IMR-90 (cell line): ENCODE results near the gene CERK. TPM values are rescaled to one million over a fixed set of nuclear protein-coding genes. Genes with fewer than 3 reads are reported as not detected.

Experiments used
- ATAC-seq: fragments of 200-7000 bp; cut with Tn5 transposase; 2 replicates; pipeline ENCODE4 v1.9.1; 2020; ENCODE audit warnings: low read depth, mild to moderate bottlenecking, moderate library complexity
- BruUV-seq: library from RNA; stranded (reverse); fragments of 400-500 nt; replicated peaks from 2 replicates; lab custom pipeline; 2021; lab: Mats Ljungman, UMichigan
- CTCF ChIA-PET: fragments of 300-600 bp; formaldehyde crosslinking; extraction: SDS; loops from one replicate; lab custom pipeline; 2021; ENCODE audit warnings: antibody characterized with exemption; lab: Yijun Ruan, JAX
- POLR2A ChIA-PET: fragments of 300-600 bp; sonication (Branson Sonifier 250); formaldehyde crosslinking; loops from one replicate; lab custom pipeline; 2022; ENCODE audit warnings: antibody characterized with exemption; ENCODE audit not compliant: unreplicated experiment; lab: Charles Lee
- DNase-seq: peaks from one replicate; pipeline ENCODE4 v3.0.0; 2013
- H2AFZ ChIP-seq: replicated peaks from 2 replicates; pipeline ENCODE3; 2013; ENCODE audit warnings: low read length, mild to moderate bottlenecking; ENCODE audit not compliant: poor library complexity
- H2AK5ac ChIP-seq: 2 replicates; pipeline ENCODE4 v1.6.1; 2013; ENCODE audit warnings: low read depth, low read length, inconsistent platforms
- H2AK9ac ChIP-seq: replicated peaks from 2 replicates; pipeline ENCODE3; 2013; ENCODE audit warnings: mild to moderate bottlenecking, low read depth, low read length, moderate library complexity; ENCODE audit not compliant: poor library complexity
- H2BK120ac ChIP-seq: 2 replicates; pipeline ENCODE4 v1.6.1; 2013; ENCODE audit warnings: low read depth, low read length, inconsistent platforms
- H2BK15ac ChIP-seq: 3 replicates; pipeline ENCODE4 v1.6.1; 2013; ENCODE audit warnings: low read depth, low read length, inconsistent platforms
- H2BK20ac ChIP-seq: 2 replicates; pipeline ENCODE4 v1.6.1; 2013; ENCODE audit warnings: low read depth, mild to moderate bottlenecking, inconsistent platforms, low read length, moderate library complexity
- H2BK5ac ChIP-seq: 2 replicates; pipeline ENCODE4 v1.6.1; 2013; ENCODE audit warnings: mild to moderate bottlenecking, low read depth, low read length, inconsistent platforms; ENCODE audit not compliant: poor library complexity, severe bottlenecking
- H3K14ac ChIP-seq: replicated peaks from 2 replicates; pipeline ENCODE4 v1.6.1; 2013; ENCODE audit warnings: low read depth, low read length, inconsistent platforms
- H3K18ac ChIP-seq: 2 replicates; pipeline ENCODE4 v1.6.1; 2013; ENCODE audit warnings: low read depth, low read length, control low read depth
- H3K23ac ChIP-seq: 2 replicates; pipeline ENCODE4 v1.6.1; 2013; ENCODE audit warnings: low read depth, low read length, inconsistent platforms
- H3K27ac ChIP-seq: 2 replicates; pipeline ENCODE4 v1.5.1; 2013; ENCODE audit warnings: mild to moderate bottlenecking, control low read depth, low read length; ENCODE audit not compliant: insufficient read depth
- H3K27me3 ChIP-seq: 2 replicates; pipeline ENCODE4 v1.6.1; 2013; ENCODE audit warnings: low read length; ENCODE audit not compliant: control insufficient read depth, insufficient read depth
- H3K36me3 ChIP-seq: 2 replicates; pipeline ENCODE4 v1.6.1; 2013; ENCODE audit warnings: low read length, mixed read lengths; ENCODE audit not compliant: control insufficient read depth, insufficient read depth
- H3K4ac ChIP-seq: 2 replicates; pipeline ENCODE4 v1.6.1; 2013; ENCODE audit warnings: low read depth, low read length, inconsistent platforms
- H3K4me1 ChIP-seq: 2 replicates; pipeline ENCODE4 v1.6.1; 2013; ENCODE audit warnings: low read length, mixed read lengths; ENCODE audit not compliant: control insufficient read depth, insufficient read depth
- H3K4me2 ChIP-seq: 2 replicates; pipeline ENCODE4 v1.6.1; 2013; ENCODE audit warnings: low read depth, mild to moderate bottlenecking, control low read depth, low read length, moderate library complexity
- H3K4me3 ChIP-seq: 2 replicates; pipeline ENCODE4 v1.5.1; 2013; ENCODE audit warnings: low read depth, mild to moderate bottlenecking, control low read depth, low read length, moderate library complexity; ENCODE audit not compliant: insufficient read depth
- H3K56ac ChIP-seq: 2 replicates; pipeline ENCODE4 v1.6.1; 2013; ENCODE audit warnings: low read length, inconsistent platforms; ENCODE audit not compliant: insufficient read depth; ENCODE audit errors: extremely low read depth
- H3K79me1 ChIP-seq, 2 experiments: 2 replicates each; pipeline ENCODE4 v1.6.1; 2013; ENCODE audit warnings: low read length in 2 of 2, inconsistent platforms in 1 of 2, low read depth in 1 of 2
- H3K9ac ChIP-seq: 2 replicates; pipeline ENCODE4 v1.6.1; 2013; ENCODE audit warnings: low read depth, low read length, control low read depth
- H3K9me1 ChIP-seq: 2 replicates; pipeline ENCODE4 v1.6.1; 2013; ENCODE audit warnings: low read length, inconsistent platforms; ENCODE audit not compliant: insufficient read depth
- H3K9me3 ChIP-seq: 2 replicates; pipeline ENCODE4 v1.6.1; 2013; ENCODE audit warnings: low read length; ENCODE audit not compliant: control insufficient read depth, insufficient read depth
- H4K20me1 ChIP-seq: 2 replicates; pipeline ENCODE4 v1.6.1; 2013; ENCODE audit warnings: low read length, inconsistent platforms; ENCODE audit not compliant: insufficient read depth
- H4K5ac ChIP-seq: 2 replicates; pipeline ENCODE4 v1.6.1; 2013; ENCODE audit warnings: mild to moderate bottlenecking, low read depth, low read length, control low read depth
- H4K8ac ChIP-seq, 2 experiments: 2 replicates each; pipeline ENCODE4 v1.6.1; 2013; ENCODE audit warnings: low read depth in 2 of 2, low read length in 2 of 2, control low read depth in 1 of 2, inconsistent platforms in 1 of 2
- H4K91ac ChIP-seq: 2 replicates; pipeline ENCODE4 v1.6.1; 2013; ENCODE audit warnings: low read depth, low read length, inconsistent platforms; ENCODE audit not compliant: insufficient read depth
- BHLHE40 ChIP-seq: fragments of 150-350 bp; IDR thresholded peaks from 2 replicates; pipeline ENCODE4 v1.6.1; 2016; ENCODE audit warnings: mild to moderate bottlenecking, low read depth, low read length
- CEBPB ChIP-seq: IDR thresholded peaks from 2 replicates; pipeline ENCODE4 v1.6.1; 2012; ENCODE audit warnings: low read depth, low read length, improper control_type of control experiment
- CHD1 ChIP-seq: IDR thresholded peaks from 2 replicates; pipeline ENCODE4 v1.6.1; 2012; ENCODE audit warnings: low read depth, low read length, improper control_type of control experiment
- FOS ChIP-seq: fragments of 150-350 bp; IDR thresholded peaks from 2 replicates; pipeline ENCODE4 v1.6.1; 2016; ENCODE audit warnings: low read depth, low read length
- MAFK ChIP-seq: IDR thresholded peaks from 2 replicates; pipeline ENCODE4 v1.6.1; 2012; ENCODE audit warnings: low read depth, low read length, improper control_type of control experiment
- MAZ ChIP-seq: IDR thresholded peaks from 2 replicates; pipeline ENCODE4 v1.6.1; 2012; ENCODE audit warnings: low read depth, mild to moderate bottlenecking, low read length, improper control_type of control experiment, moderate library complexity, borderline replicate concordance
- MXI1 ChIP-seq: IDR thresholded peaks from 2 replicates; pipeline ENCODE4 v1.6.1; 2012; ENCODE audit warnings: low read depth, mild to moderate bottlenecking, low read length, moderate library complexity, borderline replicate concordance
- NFE2L2 ChIP-seq: fragments of 150-350 bp; IDR thresholded peaks from 2 replicates; pipeline ENCODE4 v1.6.1; 2016; ENCODE audit warnings: low read depth, mild to moderate bottlenecking, low read length
- POLR2A ChIP-seq: IDR thresholded peaks from 2 replicates; pipeline ENCODE4 v1.6.1; 2012; ENCODE audit warnings: mild to moderate bottlenecking, low read depth, low read length
- RAD21 ChIP-seq: IDR thresholded peaks from 2 replicates; pipeline ENCODE4 v1.6.1; 2012; ENCODE audit warnings: low read length, improper control_type of control experiment
- RCOR1 ChIP-seq: IDR thresholded peaks from 2 replicates; pipeline ENCODE4 v1.6.1; 2012; ENCODE audit warnings: mild to moderate bottlenecking, low read length, improper control_type of control experiment; ENCODE audit not compliant: insufficient replicate concordance
- RFX5 ChIP-seq: IDR thresholded peaks from 2 replicates; pipeline ENCODE4 v1.8.0; 2012; ENCODE audit warnings: low read depth, mild to moderate bottlenecking, low read length, moderate library complexity
- SMC3 ChIP-seq: fragments of 150-350 bp; IDR thresholded peaks from 2 replicates; pipeline ENCODE4 v1.6.1; 2016; ENCODE audit warnings: low read depth, mild to moderate bottlenecking, antibody characterized with exemption, low read length, moderate library complexity
- USF2 ChIP-seq: fragments of 150-350 bp; IDR thresholded peaks from 2 replicates; pipeline ENCODE4 v1.6.1; 2017; ENCODE audit warnings: mild to moderate bottlenecking, antibody characterized with exemption, low read length, low read depth
- WGBS, 2 experiments: methylation state at CpG; one replicate each; pipeline versions ENCODE4 v1.1.5 to v1.1.7; 2013; ENCODE audit warnings: missing lambda C conversion rate in 2 of 2; ENCODE audit not compliant: insufficient read length in 1 of 2; ENCODE audit errors: extremely low coverage in 2 of 2; 5-methylcytosine and 5-hydroxymethylcytosine counted together
- dilution Hi-C: fragments of 300-500 bp; cut with HindIII; formaldehyde crosslinking; loops from one replicate; pipeline ENCODE4 v1.14.3; 2018; ENCODE audit warnings: low sequenced_read_pairs; ENCODE audit not compliant: unreplicated experiment
- in situ Hi-C: fragments of 300-500 bp; cut with MboI; formaldehyde crosslinking; loops from 3 replicates; pipeline ENCODE4 v1.14.3; 2019; ENCODE audit warnings: low sequenced_read_pairs, inconsistent platforms, mixed read lengths
- intact Hi-C: fragments of 100-400 bp; cut with micrococcal nuclease; formaldehyde crosslinking; loops from 2 replicates; pipeline ENCODE4 v1.10.0; 2022
- polyA plus RNA-seq, 3 experiments: library from polyadenylated mRNA; depleted of rRNA; stranded (reverse); fragments of >200 nt; gene quantifications; 2 replicates each; pipeline ENCODE4 v1.2.3, GENCODE V29; 2012; ENCODE audit warnings: low replicate concordance in 1 of 3
- total RNA-seq: library from RNA; depleted of rRNA; stranded (reverse); fragments of >200 nt; gene quantifications from 2 replicates; pipeline ENCODE4 v1.2.3, GENCODE V29; 2012
- TF ChIP-seq, protein P1 (sequence below): conservative IDR thresholded peaks from 2 replicates; pipeline ENCODE4 v1.5.1; 2012; ENCODE audit warnings: mild to moderate bottlenecking, low read depth, low read length, improper control_type of control experiment
- TF ChIP-seq, protein P2 (sequence below): fragments of 150-350 bp; IDR thresholded peaks from 2 replicates; pipeline ENCODE4 v1.6.1; 2016; ENCODE audit warnings: low read depth, mild to moderate bottlenecking, low read length, moderate library complexity, borderline replicate concordance

The CERK gene
- total and polyA plus RNA-seq, 2 of the 4 experiments (the other 2 are of a cell fraction): 25.3 to 38.7 TPM

DNA sequence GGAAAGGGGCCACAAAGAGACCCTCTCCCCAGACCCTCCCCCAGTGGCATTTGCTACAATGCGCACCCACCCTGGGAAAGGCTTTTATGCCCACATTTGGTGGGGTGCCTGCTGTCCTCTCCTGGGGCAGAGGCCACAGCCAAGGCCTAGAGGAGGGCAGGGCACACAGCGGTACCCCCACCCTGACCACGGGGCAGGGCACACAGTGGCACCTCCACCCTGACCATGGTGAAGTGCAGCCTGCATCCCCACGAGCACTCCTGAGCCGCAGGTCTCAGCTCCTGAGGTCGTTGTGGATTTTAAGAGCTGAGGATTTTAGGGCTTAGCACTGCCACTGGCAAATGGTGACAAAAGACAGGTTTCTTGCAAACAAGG lies 34.1 kb downstream of the CERK start:
- H4K8ac ChIP-seq: no peak overlapping the region
- no peak overlapping the region for H3K23ac ChIP-seq
- no peak overlapping the region for H3K14ac ChIP-seq
- H2BK120ac ChIP-seq: no peak overlapping the region
- peaks cover 21% of the 10 kb centered on the region for H4K20me1 ChIP-seq
- H3K27me3 ChIP-seq: no peaks in the 10 kb centered on the region
- ChIA-PET CTCF (no interaction called here), POLR2A (interaction anchor here (0.6 kb wide), 1 partner anchor 102 kb away, joined by 5 read pairs; no protein-coding TSS in a partner anchor)
- H3K9ac ChIP-seq: no peak overlapping the region
- no peak overlapping the region for H2BK5ac ChIP-seq
- no peaks in the 10 kb centered on the region for H3K4me1 ChIP-seq
- no peak overlapping the region for H3K56ac ChIP-seq
- intact Hi-C loops: no loop called here
- in situ Hi-C loops: no loop called here
- H2AFZ ChIP-seq: no peak overlapping the region
- WGBS, 2 experiments: 89% methylated on average over 4 of the region's 6 CpGs; no CpG with 5 or more reads in 1 of the 2 experiments
- dilution Hi-C loops: no loop called here
- H2BK15ac ChIP-seq: no peak overlapping the region
- ATAC-seq: no peak
- H3K18ac ChIP-seq: no peak overlapping the region
- no peak overlapping the region for H2AK5ac ChIP-seq
- TF ChIP-seq RCOR1 (no peak), RAD21 (no peak), MAFK (no peak), MAZ (no peak), CHD1 (no peak), SMC3 (no peak), RFX5 (no peak), POLR2A (no peak), BHLHE40 (no peak), FOS (no peak), NFE2L2 (no peak), USF2 (no peak), MXI1 (no peak), CEBPB (no peak)
- TF ChIP-seq, protein P1, sequence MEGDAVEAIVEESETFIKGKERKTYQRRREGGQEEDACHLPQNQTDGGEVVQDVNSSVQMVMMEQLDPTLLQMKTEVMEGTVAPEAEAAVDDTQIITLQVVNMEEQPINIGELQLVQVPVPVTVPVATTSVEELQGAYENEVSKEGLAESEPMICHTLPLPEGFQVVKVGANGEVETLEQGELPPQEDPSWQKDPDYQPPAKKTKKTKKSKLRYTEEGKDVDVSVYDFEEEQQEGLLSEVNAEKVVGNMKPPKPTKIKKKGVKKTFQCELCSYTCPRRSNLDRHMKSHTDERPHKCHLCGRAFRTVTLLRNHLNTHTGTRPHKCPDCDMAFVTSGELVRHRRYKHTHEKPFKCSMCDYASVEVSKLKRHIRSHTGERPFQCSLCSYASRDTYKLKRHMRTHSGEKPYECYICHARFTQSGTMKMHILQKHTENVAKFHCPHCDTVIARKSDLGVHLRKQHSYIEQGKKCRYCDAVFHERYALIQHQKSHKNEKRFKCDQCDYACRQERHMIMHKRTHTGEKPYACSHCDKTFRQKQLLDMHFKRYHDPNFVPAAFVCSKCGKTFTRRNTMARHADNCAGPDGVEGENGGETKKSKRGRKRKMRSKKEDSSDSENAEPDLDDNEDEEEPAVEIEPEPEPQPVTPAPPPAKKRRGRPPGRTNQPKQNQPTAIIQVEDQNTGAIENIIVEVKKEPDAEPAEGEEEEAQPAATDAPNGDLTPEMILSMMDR: no peak
- TF ChIP-seq, protein P2, sequence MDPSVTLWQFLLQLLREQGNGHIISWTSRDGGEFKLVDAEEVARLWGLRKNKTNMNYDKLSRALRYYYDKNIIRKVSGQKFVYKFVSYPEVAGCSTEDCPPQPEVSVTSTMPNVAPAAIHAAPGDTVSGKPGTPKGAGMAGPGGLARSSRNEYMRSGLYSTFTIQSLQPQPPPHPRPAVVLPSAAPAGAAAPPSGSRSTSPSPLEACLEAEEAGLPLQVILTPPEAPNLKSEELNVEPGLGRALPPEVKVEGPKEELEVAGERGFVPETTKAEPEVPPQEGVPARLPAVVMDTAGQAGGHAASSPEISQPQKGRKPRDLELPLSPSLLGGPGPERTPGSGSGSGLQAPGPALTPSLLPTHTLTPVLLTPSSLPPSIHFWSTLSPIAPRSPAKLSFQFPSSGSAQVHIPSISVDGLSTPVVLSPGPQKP: no peak
- no peak overlapping the region for H3K4me2 ChIP-seq
- H3K4me3 ChIP-seq: no peak overlapping the region
- H3K9me3 ChIP-seq: no peaks in the 10 kb centered on the region
- peaks cover 74% of the 10 kb centered on the region for H3K36me3 ChIP-seq
- H2AK9ac ChIP-seq: no peak overlapping the region
- no peak for DNase-seq
- H3K9me1 ChIP-seq: peaks cover 8% of the 10 kb centered on the region; the same call in 1 of the 2 replicates
- H2BK20ac ChIP-seq: no peak overlapping the region
- H3K27ac ChIP-seq: no peak overlapping the region
- no peak overlapping the region for H3K4ac ChIP-seq
- no peak overlapping the region for H4K91ac ChIP-seq
- BruUV-seq: no TSS peak
- H4K5ac ChIP-seq: no peak overlapping the region
- H3K79me1 ChIP-seq: peaks cover 15 to 29% of the 10 kb centered on the region in 2 experiments
